ENCODE results near the gene PTCH1. TPM values are rescaled to one million over a fixed set of nuclear protein-coding genes. Genes with fewer than 3 reads are reported as not detected.

The PTCH1 gene
- total RNA-seq, 1 donor from 2014 or later: 4.7 TPM

- Histone ChIP-seq H3K4me1 (ENCODE audit: control insufficient read depth in 3 of 3, insufficient read depth in 3 of 3, low read length in 3 of 3) (peaks cover 15 to 24% (median 17%) of the 10 kb centered on the region in 3 donors), H3K9me3 (ENCODE audit: control insufficient read depth in 3 of 3, low read length in 3 of 3) (no peaks in the 10 kb centered on the region), H3K36me3 (ENCODE audit: control insufficient read depth in 3 of 3, insufficient read depth in 3 of 3, low read length in 3 of 3) (no peaks in the 10 kb centered on the region), H3K9ac (ENCODE audit: low read depth in 1 of 3, low read length in 3 of 3) (no peak overlapping the region), H3K4me3 (ENCODE audit: low read length in 3 of 3) (no peak overlapping the region), H3K27me3 (ENCODE audit: control insufficient read depth in 3 of 3, insufficient read depth in 3 of 3, low read length in 3 of 3) (peaks cover 0 to 28% (median 27%) of the 10 kb centered on the region in 3 donors), H3K27ac (ENCODE audit: low read depth, low read length) (no peak overlapping the region)
Observed at GRCh38 chr9:95513711-95514110, 3.1 kb downstream of the PTCH1 start.

GRCh38 chr9:95512709-95513095, 4.1 kb downstream of the PTCH1 start:
- Histone ChIP-seq H3K36me3 (ENCODE audit: control insufficient read depth in 3 of 3, insufficient read depth in 3 of 3, low read length in 3 of 3) (no peaks in the 10 kb centered on the region), H3K27ac (ENCODE audit: low read depth, low read length) (no peak overlapping the region), H3K9ac (ENCODE audit: low read depth in 1 of 3, low read length in 3 of 3) (no peak overlapping the region), H3K27me3 (ENCODE audit: control insufficient read depth in 3 of 3, insufficient read depth in 3 of 3, low read length in 3 of 3) (peaks cover 0 to 28% (median 27%) of the 10 kb centered on the region in 3 donors), H3K9me3 (ENCODE audit: control insufficient read depth in 3 of 3, low read length in 3 of 3) (no peaks in the 10 kb centered on the region), H3K4me3 (ENCODE audit: low read length in 3 of 3) (no peak overlapping the region), H3K4me1 (ENCODE audit: control insufficient read depth in 3 of 3, insufficient read depth in 3 of 3, low read length in 3 of 3) (peaks cover 15 to 24% (median 17%) of the 10 kb centered on the region in 3 donors)

- no peaks in the 10 kb centered on the region for H3K36me3 ChIP-seq (ENCODE audit: control insufficient read depth in 3 of 3, insufficient read depth in 3 of 3, low read length in 3 of 3)
- H3K4me1 ChIP-seq (ENCODE audit: control insufficient read depth in 3 of 3, insufficient read depth in 3 of 3, low read length in 3 of 3): peaks cover 15 to 24% (median 17%) of the 10 kb centered on the region in 3 donors
- H3K4me3 ChIP-seq (ENCODE audit: low read length in 3 of 3): peak overlapping the region; percentile 69 to 86 (median 76)
- H3K27me3 ChIP-seq (ENCODE audit: control insufficient read depth in 3 of 3, insufficient read depth in 3 of 3, low read length in 3 of 3): peaks cover 0 to 23% (median 21%) of the 10 kb centered on the region in 3 donors
- H3K9ac ChIP-seq (ENCODE audit: low read depth in 1 of 3, low read length in 3 of 3): no peak overlapping the region
- no peaks in the 10 kb centered on the region for H3K9me3 ChIP-seq (ENCODE audit: control insufficient read depth in 3 of 3, low read length in 3 of 3)
- H3K27ac ChIP-seq (ENCODE audit: low read depth, low read length): peak overlapping the region; percentile 85
Observed at GRCh38 chr9:95511952-95512708, 4.6 kb downstream of the PTCH1 start.

- Histone ChIP-seq H3K27ac (ENCODE audit: low read depth, low read length) (peak overlapping the region; percentile 85), H3K9ac (ENCODE audit: low read depth in 1 of 3, low read length in 3 of 3) (peak overlapping the region; percentile 51 to 85 (median 66)), H3K4me3 (ENCODE audit: low read length in 3 of 3) (peak overlapping the region; percentile 69 to 86 (median 76)), H3K27me3 (ENCODE audit: control insufficient read depth in 3 of 3, insufficient read depth in 3 of 3, low read length in 3 of 3) (peaks cover 0 to 19% (median 17%) of the 10 kb centered on the region in 3 donors), H3K36me3 (ENCODE audit: control insufficient read depth in 3 of 3, insufficient read depth in 3 of 3, low read length in 3 of 3) (no peaks in the 10 kb centered on the region), H3K4me1 (ENCODE audit: control insufficient read depth in 3 of 3, insufficient read depth in 3 of 3, low read length in 3 of 3) (peaks cover 14 to 23% (median 22%) of the 10 kb centered on the region in 3 donors), H3K9me3 (ENCODE audit: control insufficient read depth in 3 of 3, low read length in 3 of 3) (no peaks in the 10 kb centered on the region)
Observed at GRCh38 chr9:95511616-95511931, 5.2 kb downstream of the PTCH1 start.

- peak overlapping the region; percentile 85 for H3K27ac ChIP-seq (ENCODE audit: low read depth, low read length)
- H3K36me3 ChIP-seq (ENCODE audit: control insufficient read depth in 3 of 3, insufficient read depth in 3 of 3, low read length in 3 of 3): no peaks in the 10 kb centered on the region
- peaks cover 14 to 24% (median 21%) of the 10 kb centered on the region in 3 donors for H3K4me1 ChIP-seq (ENCODE audit: control insufficient read depth in 3 of 3, insufficient read depth in 3 of 3, low read length in 3 of 3)
- peak overlapping the region; percentile 74 to 85 (median 77) for H3K9ac ChIP-seq (ENCODE audit: low read depth in 1 of 3, low read length in 3 of 3)
- peaks cover 0 to 19% (median 14%) of the 10 kb centered on the region in 3 donors for H3K27me3 ChIP-seq (ENCODE audit: control insufficient read depth in 3 of 3, insufficient read depth in 3 of 3, low read length in 3 of 3)
- no peaks in the 10 kb centered on the region for H3K9me3 ChIP-seq (ENCODE audit: control insufficient read depth in 3 of 3, low read length in 3 of 3)
- H3K4me3 ChIP-seq (ENCODE audit: low read length in 3 of 3): peak overlapping the region; percentile 76 to 89 (median 86)
Observed at GRCh38 chr9:95510709-95511615, 5.8 kb downstream of the PTCH1 start.

- Histone ChIP-seq H3K27ac (ENCODE audit: low read depth, low read length) (peak overlapping the region; percentile 75), H3K27me3 (ENCODE audit: control insufficient read depth in 3 of 3, insufficient read depth in 3 of 3, low read length in 3 of 3) (peaks cover 0 to 10% (median 5%) of the 10 kb centered on the region in 3 donors), H3K4me1 (ENCODE audit: control insufficient read depth in 3 of 3, insufficient read depth in 3 of 3, low read length in 3 of 3) (peaks cover 10 to 20% (median 17%) of the 10 kb centered on the region in 3 donors), H3K4me3 (ENCODE audit: low read length in 3 of 3) (peak overlapping the region; percentile 76 to 89 (median 86)), H3K9me3 (ENCODE audit: control insufficient read depth in 3 of 3, low read length in 3 of 3) (no peaks in the 10 kb centered on the region), H3K36me3 (ENCODE audit: control insufficient read depth in 3 of 3, insufficient read depth in 3 of 3, low read length in 3 of 3) (no peaks in the 10 kb centered on the region), H3K9ac (ENCODE audit: low read depth in 1 of 3, low read length in 3 of 3) (peak overlapping the region; percentile 74 to 85 (median 77))
Observed at GRCh38 chr9:95509851-95510708, 6.7 kb downstream of the PTCH1 start.

GRCh38 chr9:95508968-95509850, 7.6 kb downstream of the PTCH1 start:
- H3K27ac ChIP-seq (ENCODE audit: low read depth, low read length): peak overlapping the region; percentile 75
- H3K4me1 ChIP-seq (ENCODE audit: control insufficient read depth in 3 of 3, insufficient read depth in 3 of 3, low read length in 3 of 3): peaks cover 16 to 25% (median 17%) of the 10 kb centered on the region in 3 donors
- peak overlapping the region; percentile 76 to 89 (median 86) for H3K4me3 ChIP-seq (ENCODE audit: low read length in 3 of 3)
- no peaks in the 10 kb centered on the region for H3K9me3 ChIP-seq (ENCODE audit: control insufficient read depth in 3 of 3, low read length in 3 of 3)
- peak overlapping the region; percentile 74 to 85 (median 77) for H3K9ac ChIP-seq (ENCODE audit: low read depth in 1 of 3, low read length in 3 of 3)
- H3K36me3 ChIP-seq (ENCODE audit: control insufficient read depth in 3 of 3, insufficient read depth in 3 of 3, low read length in 3 of 3): no peaks in the 10 kb centered on the region
- peaks cover 0 to 5% (median 5%) of the 10 kb centered on the region in 3 donors for H3K27me3 ChIP-seq (ENCODE audit: control insufficient read depth in 3 of 3, insufficient read depth in 3 of 3, low read length in 3 of 3)

- H3K9ac ChIP-seq (ENCODE audit: low read depth in 1 of 3, low read length in 3 of 3): peak overlapping the region; percentile 57 to 94 (median 84)
- H3K27ac ChIP-seq (ENCODE audit: low read depth, low read length): peak overlapping the region; percentile 89
- no peaks in the 10 kb centered on the region for H3K9me3 ChIP-seq (ENCODE audit: control insufficient read depth in 3 of 3, low read length in 3 of 3)
- peak overlapping the region; percentile 89 to 93 (median 89) for H3K4me3 ChIP-seq (ENCODE audit: low read length in 3 of 3)
- H3K27me3 ChIP-seq (ENCODE audit: control insufficient read depth in 3 of 3, insufficient read depth in 3 of 3, low read length in 3 of 3): peaks cover 0 to 3% (median 1%) of the 10 kb centered on the region in 3 donors
- H3K36me3 ChIP-seq (ENCODE audit: control insufficient read depth in 3 of 3, insufficient read depth in 3 of 3, low read length in 3 of 3): no peaks in the 10 kb centered on the region
- H3K4me1 ChIP-seq (ENCODE audit: control insufficient read depth in 3 of 3, insufficient read depth in 3 of 3, low read length in 3 of 3): peaks cover 17 to 25% (median 17%) of the 10 kb centered on the region in 3 donors
Observed at GRCh38 chr9:95508242-95508967, 8.4 kb downstream of the PTCH1 start.

All from skeletal muscle tissue (tissue), 4 donors.